Fibroblast of skin of abdomen (primary cell): ENCODE data around the gene DDRGK1.
A peak's percentile ranks its signal among the peaks of the same experiment; 100 is the strongest.
"Not testable (repeated sequence)": the region's sequence is repeated elsewhere in the genome, so short reads cannot be mapped to it uniquely, and the experiment has no call there.

Experiments used
- DNase-seq: peaks from one replicate; pipeline ENCODE4 v3.0.0-alpha.2; 2013

DDRGK1 gene

DNA sequence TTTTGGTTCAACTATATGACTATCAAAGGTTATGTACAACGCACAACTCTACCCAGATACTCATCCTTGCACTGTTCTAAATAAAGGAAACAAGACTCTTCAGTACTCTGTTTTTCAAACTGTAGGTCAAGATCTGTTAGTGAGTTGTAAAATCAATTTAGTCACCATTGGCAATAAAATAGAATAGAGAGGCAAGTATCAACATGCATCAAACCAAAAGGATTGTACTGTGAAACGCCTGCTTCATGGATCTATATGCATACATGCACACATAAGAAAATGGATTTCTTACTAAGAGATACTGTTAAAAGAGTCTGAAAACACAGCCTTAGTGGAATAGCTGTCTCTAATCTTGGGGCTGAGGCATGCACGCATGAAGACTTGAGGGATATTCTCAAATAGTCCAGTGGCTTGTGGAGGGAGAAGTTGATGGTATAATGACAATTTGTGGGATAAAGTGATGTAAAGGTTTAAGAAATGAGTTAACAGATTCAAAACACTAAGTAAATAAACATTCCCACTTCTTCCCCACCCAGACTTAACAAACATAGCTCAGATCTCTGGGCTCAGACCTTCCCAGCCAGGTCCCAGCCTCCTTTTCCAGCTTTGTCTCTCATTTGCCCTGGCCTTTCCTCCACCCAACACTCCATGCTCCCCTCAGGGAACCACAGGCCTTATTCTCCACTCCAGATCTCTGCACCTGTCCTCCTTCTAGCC lies 20.4 kb downstream of the DDRGK1 start:
- no peak for DNase-seq

DNA sequence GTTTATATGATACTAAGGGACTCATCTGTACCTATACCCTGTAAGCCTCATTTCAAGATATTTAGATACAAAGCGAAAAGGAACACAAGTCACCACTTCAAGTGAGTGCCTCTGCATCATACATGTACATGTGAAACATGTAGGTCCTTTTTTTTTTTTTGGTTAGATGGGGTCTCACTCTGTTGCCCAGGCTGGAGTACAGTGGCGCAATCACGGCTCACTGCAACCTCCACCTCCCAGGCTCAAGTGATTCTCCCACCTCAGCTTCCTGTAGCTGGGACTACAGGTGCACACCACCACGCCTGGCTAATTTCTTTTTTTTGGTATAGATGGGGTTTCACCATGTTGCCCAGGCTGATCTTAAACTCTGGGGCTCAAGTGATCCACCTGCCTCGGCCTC lies 22.1 kb downstream of the DDRGK1 start:
- DNase-seq, result not testable (repeated sequence)

DNA sequence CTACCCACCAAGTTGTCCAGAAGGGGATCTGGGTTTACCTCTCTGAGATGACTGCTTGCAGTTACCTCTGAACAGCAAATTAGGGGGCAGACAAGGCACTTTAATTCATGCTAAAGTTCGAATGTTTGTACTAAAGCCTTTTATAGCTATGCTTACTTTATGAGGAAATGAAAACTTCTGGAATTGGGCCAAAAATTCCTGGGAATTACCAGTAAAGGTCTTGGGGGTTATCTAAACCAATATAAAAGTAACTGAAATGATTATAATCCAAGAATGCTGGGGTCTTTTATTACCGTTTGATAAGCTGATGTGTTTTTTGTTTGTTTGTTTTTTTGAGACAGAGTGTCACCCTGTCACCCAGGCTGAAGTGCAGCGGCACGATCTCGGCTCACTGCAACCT lies 23.2 kb downstream of the DDRGK1 start:
- DNase-seq, result no peak

DNA sequence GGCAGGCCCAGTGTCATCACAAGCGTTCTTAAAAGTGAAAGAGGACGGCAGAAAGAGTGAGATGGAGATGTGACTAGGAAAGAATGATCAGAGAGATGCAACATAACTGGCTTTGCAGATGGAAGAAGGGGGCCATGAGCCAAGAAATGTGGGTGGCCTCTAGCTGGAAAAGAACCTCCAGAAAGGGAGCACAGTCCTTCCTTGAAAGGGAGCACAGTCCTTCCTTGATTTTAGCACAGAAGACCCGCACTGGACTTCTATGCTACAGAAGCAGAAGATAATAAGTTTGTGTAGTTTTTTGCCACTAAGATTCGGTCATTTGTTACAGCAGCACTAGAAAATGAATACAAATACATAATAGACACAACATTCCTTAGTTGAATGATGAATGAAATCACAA lies 24.2 kb downstream of the DDRGK1 start:
- DNase-seq, result no peak

DNA sequence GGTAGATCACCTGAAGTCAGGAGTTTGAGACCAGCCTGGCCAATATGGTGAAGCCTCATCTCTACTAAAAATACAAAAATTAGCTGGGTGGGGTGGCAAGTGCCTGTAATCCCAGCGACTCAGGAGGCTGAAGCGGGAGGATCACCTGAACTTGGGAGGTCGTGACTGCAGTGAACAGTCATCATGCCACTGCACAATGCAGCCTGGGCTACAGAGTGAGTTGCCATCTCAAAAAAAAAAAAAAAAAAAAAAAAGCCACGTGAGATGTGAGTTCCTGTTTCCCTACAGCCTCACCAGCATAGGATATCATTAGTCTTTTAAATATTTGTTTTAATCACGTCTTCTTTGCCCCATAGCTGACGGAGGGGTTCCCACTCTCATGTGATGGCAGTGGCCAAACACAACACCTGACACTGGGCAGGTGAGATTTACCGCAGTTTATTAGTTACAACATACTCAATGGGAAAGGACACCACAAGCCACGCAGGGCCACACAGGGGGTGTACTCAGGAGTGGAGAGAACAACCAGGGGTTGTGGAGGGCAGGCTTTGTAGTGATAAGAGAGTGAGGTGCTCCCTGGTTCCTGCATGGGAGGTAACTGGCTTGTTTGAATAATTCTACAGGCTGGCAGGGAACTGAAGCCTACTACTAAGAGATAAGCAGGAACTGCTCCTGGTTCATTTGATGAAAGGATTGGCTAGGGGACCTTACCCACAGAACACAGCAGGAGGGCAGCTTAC lies 26.6 kb downstream of the DDRGK1 start:
- DNase-seq, result no peak

DNA sequence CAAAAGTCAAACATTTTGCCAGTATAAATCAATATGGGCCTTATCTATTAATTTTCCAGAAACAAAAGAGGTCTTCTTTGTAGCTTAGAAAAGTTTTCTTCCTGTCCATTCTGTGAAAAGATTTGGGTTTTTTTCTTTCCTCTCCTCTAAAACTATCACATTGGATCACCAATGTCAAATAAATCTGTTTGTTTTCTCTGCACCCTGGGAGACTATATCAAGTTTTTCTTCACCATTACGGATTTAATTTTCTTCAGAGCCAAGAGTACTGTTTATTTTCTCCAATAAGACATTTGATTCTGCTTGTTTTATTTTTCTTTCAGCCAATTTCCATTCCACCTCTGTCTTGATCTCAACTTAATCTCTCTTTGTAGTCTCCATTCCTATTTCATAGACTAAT lies 29.2 kb downstream of the DDRGK1 start:
- no peak for DNase-seq

DNA sequence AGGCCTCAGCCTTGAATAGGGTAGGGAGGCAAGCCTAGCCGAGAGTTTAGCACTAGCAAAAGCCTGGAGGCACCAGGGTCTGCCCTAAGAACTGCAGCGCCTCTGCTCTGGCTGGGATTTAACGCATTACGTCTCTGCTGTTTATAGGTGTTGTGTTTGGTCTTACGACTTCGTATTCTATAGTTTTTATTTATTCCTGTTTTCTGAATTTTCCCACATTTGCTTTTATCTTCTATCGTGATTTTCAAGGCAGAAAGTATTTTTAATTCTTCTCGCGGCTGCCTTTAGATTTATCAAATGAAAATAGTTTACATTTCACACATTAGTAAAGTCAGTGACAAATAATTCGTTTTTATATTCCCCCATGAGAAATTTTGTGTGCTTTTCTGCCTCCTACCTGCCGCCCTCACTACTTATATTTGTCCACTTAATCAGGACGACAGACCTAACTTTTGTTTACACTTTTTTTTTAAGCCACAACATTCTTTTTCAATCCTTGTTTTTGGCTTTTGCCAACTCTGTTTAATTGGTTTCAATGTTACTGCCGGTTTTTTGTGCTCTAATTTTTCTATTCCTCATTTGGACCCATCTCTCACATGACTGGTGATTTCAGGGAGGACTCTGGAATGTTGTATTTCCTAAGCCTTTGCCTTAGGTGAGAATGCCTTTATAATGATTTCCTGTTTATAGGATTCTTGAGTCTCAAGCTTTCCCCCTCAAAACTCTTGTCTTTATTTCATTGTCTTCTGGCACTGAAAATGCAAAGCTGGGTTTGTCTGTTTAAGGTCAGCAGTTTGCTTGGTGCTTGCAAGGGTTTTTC lies 29.8 kb downstream of the DDRGK1 start:
- DNase-seq, result no peak

DNA sequence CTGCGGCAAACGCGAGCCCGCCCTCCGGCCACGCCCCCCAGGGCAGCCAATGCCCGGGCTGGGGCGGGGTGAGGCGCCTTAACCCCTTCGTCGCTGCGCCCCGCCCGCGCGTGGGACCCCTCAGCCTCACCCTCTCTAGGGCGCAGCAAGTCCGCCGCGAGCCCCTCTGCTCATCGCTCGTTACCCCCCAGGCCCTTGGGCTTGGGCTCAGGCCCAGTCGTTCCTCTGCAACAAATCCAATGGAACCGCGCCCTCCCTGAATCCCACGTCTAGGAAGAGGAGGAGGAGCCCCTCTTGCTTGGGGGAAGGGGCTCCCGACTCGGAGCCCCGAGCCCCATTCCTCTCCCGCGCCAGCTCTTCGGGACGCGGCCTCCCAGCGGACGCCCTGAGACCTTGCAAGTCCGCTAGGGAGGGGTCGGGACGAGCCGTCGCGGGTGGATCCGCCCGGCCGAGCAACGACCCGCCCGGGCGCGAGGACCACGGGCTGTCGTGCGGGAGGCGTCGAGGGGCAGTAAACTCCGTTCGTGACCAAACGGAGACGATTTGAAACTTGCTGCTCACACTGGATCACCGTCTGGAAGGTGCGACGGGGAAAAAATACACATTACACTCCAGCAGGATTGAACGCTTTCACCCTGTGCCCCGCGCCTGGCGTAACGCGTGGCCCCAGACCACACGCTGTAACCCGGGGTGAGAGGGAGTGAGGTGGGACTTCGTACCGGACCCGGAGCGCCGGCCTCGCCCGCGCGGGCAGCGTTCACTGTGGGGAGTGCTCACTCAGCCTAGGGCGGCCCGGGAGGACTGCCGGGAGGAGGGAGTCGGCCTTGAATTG lies 30.7 kb downstream of the DDRGK1 start:
- peak; percentile 81 for DNase-seq

DNA sequence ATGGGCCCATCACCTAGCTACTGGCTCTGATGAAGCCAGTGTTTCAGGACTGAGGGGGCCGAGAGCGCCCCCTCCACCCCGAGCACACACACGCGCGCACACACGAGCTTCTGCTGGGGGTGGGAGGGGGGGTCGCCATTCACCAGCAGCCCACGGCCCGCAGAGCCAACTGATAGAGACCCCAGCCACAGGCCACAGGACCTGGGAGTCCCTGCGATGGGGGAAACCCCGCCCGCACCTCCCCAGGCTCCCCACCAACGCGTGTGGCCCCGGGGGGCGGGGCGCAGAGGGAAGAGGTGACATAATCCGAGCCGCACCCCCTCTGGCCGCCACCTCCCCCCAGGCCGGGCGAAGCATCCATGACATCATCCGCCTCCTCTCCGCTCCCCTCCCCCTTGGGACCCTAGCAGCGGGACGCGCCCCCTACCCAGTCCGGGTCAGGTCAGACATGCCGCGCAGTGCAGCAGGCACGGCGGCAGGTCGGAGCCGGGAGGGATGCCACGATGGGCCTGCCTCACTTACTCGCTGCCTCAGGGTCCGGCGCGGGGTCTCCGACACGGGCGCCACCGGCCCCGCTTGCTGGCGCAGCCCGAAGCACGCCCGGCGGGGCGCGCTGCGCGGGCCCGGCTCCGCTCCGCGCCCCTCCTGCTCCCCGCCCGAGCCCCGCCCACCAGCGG lies 31.4 kb downstream of the DDRGK1 start, which contains the start of gene LZTS3:
TSS of gene LZTS3 (minus strand) at position 617 of the 677 bp plus-strand sequence. CDS start 6,386 bp downstream, outside the sequence.
- peak; percentile 60 for DNase-seq

DNA sequence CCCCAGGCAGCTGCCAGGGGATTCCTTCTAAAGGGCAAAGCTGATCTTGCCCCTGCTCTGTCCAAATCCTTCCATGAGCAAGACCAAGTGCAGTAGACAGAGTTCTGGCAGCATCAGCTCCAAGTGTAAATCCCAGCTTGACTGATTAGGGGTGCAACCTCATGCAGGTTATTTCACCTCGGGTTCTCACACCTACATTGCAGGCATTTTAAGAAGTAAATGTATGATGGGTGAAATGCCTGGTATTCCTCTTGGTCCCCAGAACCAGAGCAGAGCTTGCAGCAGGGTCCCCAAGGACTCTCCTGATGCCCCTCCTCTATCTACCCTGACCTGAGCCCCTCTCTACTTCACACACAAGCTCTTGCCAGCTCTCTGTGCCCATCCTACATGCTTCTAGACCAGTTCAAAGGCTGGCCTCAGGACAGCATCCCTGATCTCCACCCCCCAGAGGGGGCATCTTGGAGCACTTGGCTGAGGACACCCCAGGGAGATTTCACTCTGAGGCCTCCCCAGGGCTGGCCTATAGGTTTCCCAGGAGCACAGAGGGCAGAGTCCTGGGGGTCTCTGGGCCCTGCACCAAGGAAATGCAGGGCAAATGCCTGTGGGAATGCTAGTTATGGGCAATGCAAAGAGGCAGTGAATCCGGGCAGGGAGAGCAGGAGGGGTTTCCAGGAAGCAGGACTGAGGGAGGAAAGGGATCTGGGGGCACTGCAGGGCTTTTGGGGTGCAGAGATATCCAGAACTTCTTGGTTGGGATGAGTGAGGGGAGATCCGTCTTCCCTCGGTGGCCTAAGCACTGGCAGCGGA lies 32.2 kb downstream of the DDRGK1 start:
- DNase-seq, result no peak

DNA sequence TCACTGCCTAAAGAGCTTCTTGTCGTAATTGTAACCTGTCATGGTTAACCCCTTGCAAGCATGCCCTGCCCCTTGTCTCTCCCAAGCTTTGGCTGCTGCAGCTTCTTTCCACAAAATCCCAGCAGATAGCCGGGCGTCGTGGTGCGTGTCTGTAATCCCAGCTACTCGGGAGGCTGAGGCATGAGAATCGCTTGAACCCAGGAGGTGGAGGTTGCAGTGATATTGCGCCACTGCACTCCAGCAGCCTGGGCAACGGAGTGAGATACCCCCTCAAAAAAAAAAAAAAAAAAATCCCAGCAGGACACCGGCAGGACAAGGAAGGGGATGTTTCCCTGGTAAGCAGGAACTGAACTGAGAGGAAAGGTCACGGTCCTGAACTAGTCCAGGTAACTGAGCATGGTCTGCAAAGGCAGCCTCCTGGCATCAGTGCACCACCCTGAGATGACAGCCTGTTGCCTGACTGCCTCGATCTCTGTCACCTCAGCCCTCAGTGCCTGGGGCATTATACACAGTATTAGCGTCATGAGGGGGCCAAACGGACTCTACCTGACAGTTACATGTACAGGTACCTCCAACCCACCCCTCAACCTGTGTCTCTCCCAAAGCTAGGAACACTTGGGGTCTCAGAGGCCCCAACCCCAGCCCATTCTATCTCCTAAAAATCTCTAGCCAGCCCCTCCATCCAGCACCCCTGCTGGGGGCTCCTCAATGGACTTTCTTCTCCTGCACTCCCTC lies 32.9 kb downstream of the DDRGK1 start:
- DNase-seq, result no peak

DNA sequence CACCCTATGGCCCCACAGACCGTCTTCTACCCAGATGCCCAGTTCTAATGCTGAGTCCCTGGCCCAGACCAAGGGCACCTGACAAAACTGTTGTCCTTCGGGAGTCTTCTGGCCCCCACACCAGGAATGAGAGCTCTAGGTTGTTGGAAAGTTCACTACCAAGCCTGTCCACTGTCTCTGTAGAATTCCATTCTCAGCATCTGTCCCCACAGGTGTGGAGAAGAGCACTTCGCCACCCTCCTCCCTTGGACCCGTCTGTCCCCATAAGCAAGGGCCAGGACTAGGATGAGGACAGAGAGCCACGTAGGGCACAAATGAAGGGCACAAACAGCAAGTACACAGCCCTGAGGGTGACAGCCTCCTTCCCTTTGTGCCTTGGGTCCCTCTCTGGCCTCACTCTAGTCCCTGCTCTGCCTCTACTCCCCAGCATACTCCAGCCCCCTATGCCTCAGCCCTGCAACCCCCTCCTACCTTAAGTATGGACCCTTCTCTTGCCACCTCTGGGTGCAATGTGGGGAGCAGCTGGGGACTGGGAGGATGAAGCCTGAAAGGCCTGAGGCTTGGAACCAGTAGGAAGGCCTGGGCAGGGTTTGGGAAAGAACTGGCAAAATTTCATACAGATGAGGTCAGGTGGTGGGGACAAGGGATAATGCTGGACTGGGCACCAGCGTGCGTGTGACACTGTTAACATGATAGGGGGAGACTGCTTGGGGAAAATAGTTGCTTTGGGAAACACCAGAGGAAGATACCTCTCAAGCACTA lies 35.5 kb downstream of the DDRGK1 start:
- no peak for DNase-seq

DNA sequence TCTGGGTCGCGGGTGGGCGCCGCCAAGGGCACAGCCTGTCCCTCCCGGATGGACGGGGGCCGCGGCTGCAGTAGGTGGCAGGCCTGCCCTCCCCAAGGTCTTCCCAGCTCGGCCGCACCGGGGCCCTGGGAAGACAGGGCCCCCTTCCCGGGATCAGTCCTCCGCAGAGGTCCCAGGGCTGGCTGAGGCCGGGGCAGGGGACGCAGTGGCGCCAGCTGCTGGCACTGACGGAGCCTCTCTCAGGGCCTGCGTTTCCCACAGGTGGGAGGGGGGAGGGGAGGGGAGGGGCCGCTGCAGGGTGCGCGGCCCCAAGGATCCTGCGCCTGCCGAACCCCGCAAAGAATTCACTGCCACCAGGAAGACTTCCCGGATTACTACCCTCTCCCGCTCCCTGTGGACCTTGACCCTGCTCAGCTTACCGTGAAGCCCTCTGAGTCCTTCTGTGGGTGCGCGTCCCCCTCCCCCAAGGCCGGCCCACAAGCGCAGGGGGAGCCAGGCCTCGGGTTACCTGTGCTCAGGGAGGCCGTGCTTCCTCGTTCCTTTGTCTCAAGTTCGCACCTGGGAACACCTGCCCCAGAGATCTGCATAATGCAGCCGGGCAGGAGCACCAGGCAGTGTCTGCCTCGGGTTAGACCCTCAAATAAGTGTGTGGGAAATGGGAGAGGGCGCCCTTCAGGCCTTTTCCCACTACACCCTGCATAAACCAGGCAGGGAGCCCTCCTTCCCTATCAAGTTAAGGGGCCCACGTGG lies 36.2 kb downstream of the DDRGK1 start:
- no peak for DNase-seq

DNA sequence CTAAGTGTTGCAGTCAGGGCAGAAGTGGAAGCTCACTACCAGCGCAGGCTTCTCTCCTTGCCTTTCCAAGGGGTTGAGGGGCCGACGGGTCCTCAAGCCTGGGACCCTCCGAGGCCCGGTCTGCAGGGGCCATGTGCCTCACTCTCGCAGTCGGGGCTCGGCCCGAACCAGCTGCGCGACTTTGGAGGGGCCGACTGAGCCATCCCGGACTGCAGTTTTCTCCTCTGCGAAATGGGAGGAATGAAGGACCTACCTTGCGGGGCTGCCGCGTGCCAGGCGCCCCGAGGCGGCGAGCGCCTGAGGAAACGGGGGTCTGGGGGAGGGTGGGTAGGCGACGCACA lies 36.8 kb downstream of the DDRGK1 start:
- DNase-seq, result no peak

DNA sequence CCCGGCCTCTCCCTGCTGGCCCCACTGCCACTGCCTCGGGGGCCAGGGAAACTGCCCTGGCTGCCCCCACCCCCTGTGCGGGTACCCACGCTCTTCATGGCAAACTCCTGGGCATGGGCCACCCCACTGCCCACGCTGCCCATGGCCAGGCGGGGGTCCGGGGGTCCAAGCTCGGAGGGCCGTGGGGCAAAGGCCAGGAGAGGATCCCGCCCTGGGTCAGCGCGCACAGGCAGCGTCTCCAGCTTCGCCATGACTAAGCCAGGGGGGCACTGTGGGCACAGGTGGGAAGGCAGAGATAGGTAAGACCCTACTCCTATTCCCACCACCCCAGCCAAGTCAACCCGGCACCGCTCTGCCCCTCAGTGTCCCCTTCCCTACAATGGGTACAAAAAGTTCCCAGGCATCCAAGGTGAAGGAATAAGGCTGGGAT lies 37.6 kb downstream of the DDRGK1 start:
- no peak for DNase-seq

DNA sequence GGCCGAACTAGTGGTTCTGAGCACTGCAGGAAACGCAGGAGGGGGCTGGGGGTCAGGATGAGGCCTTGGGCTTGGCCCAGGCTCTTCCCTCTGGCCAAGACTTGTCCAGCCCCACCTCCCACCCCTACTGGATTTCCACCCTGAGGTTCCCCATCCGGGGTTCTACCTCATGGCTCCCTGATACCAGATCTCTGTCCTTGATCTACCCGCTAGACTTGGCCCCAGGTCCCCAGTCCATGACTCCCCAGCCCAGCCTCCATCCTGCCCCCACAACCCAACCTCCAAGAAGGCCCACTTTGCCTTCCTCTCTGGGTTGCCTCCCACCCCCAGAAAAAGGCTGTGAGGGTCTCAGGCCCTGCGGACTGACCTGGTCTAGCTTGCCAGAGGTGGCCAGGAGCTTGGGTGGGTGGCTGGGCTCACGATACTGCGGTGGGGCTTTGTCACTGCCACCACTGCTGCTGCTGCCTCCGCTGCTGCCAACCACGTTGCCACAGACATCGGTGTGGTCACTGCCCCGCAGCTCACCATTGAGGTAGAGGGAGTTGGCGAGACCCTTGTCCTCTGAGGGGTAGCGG lies 38.1 kb downstream of the DDRGK1 start:
- DNase-seq, result no peak

DNA sequence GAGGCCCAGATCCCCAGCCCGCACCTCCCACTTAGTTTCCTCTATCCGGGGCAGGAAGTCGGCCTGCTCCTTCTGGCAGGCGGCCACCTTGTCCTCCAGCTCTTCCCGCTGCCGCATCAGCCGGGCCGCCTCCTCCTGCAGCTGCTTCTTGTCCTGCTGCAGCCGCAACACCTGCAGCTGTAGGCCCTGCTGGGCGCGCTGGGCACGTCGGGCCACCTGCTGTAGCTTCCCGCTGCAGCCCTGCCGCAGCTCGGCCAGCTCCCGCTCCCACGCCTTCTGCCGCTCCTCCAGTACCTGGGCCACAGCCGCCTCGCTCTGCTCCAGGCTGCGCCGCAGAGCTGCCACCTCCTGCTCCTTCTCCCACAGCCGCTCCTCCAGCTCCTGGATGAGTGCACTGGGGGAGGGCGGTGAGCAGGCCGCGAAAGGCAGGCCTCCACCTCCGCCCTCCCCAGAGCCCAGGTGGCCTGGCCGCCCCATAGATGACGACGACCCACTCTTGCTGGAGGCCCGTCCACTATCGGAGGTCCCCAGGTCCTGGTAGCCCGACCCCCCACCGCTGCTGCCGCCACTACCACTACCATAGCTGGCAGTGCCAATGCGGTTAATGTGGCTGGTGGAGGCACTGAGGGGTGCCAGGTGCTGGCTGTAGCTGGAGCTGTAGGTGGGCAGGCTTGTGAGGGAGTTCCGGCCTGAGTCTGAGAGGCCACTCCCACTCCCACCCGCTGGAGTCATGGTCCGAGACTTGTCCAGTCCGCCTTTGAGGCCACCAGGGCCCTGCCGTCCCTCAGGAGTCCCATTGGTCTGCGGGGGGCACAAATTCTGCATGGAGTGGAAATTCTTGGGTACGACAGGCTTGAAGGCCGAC lies 38.8 kb downstream of the DDRGK1 start:
- DNase-seq, result peak; percentile 44
